ENCODE data around the gene GOLGA8J. TPM values are rescaled to one million over a fixed set of nuclear protein-coding genes. Genes with fewer than 3 reads are reported as not detected.
"Not testable (repeated sequence)": the region's sequence is repeated elsewhere in the genome, so short reads cannot be mapped to it uniquely, and the experiment has no call there.

The GOLGA8J gene
- polyA plus RNA-seq, 3 donors = 0.35 to 1.0 (median 0.56) TPM

GRCh38 chr15:30068326-30068725, 14.4 kb upstream of the GOLGA8J start:
- no peak for DNase-seq (ENCODE audit: low read depth in 3 of 3, low spot score in 2 of 3)

GRCh38 chr15:30072630-30073029, 10.1 kb upstream of the GOLGA8J start:
- no peak for DNase-seq (ENCODE audit: low read depth in 3 of 3, low spot score in 2 of 3)

- no peak for DNase-seq (ENCODE audit: low read depth in 3 of 3, low spot score in 2 of 3)
Observed at GRCh38 chr15:30073915-30074314, 8.8 kb upstream of the GOLGA8J start.

- not testable (repeated sequence) for DNase-seq (ENCODE audit: low read depth in 3 of 3, low spot score in 2 of 3)
Observed at GRCh38 chr15:30080816-30081215, 1.9 kb upstream of the GOLGA8J start.

GRCh38 chr15:30097827-30098226, 15.1 kb downstream of the GOLGA8J start:
- DNase-seq (ENCODE audit: low read depth in 3 of 3, low spot score in 2 of 3) = not testable (repeated sequence)

DNA sequence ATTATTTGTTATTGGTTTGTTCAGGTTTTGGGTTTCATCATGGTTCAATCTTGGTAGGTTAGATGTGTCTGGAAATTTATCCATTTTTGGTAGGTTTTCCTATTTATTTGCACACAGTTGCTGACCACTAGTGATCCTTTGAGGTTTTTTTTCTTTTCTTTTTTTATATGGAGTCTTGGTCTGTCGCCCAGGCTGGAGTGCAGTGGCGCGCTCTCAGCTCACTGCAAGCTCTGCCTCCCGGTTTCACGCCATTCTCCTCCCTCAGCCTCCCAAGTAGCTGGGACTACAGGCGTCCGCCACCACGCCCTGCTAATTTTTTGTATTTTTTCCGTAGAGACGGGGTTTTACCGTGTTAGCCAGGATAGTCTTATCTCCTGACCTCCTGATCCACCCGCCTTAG, 20.1 kb downstream of the GOLGA8J start:
- not testable (repeated sequence) for DNase-seq (ENCODE audit: low read depth in 3 of 3, low spot score in 2 of 3)

DNA sequence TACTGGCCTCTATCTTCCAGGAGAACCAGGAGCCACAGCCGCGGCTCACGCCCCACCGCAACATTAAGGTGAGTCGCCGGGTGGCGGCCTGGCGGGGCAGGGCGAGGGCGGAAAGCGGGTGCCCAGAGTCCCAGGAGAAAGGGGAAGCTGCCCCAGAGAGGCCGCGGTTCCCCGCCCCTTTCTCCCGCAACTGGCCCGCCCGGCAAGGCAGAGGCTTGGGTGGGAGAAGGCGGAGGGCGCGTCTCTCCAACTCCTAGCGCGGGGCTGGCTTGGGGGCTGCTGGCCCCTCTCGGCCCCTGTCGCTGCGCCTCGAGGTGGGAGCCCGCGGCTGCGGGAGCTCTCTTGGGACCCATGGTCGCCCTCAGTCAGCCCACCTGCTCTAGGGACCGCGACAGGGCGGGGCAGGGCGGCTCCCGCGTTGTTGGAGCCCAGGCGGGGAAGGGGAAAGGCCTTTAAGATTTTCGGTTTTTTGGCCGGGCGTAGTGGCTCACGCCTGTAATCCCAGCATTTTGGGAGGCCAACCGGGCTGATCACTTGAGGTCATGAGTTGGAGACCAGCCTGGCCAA, 21.3 kb downstream of the GOLGA8J start:
- DNase-seq (ENCODE audit: low read depth in 3 of 3, low spot score in 2 of 3) = not testable (repeated sequence)

- DNase-seq (ENCODE audit: low read depth in 3 of 3, low spot score in 2 of 3) = not testable (repeated sequence)
Observed at GRCh38 chr15:30110591-30110990, 27.8 kb downstream of the GOLGA8J start.

- DNase-seq (ENCODE audit: low read depth in 3 of 3, low spot score in 2 of 3) = not testable (repeated sequence)
Observed at GRCh38 chr15:30130066-30130465, 47.3 kb downstream of the GOLGA8J start.

GRCh38 chr15:30134751-30135150, 52.0 kb downstream of the GOLGA8J start, which contains the start of gene GOLGA8T:
Gene GOLGA8T, plus strand, starts transcription at chr15:30135051. Its CDS starts 98 bp downstream, at chr15:30135149.
- not testable (repeated sequence) for DNase-seq (ENCODE audit: low read depth in 3 of 3, low spot score in 2 of 3)

Other genes starting within 250 kb of the GOLGA8J start
- gene GOLGA8T, start 52.1 kb downstream of the GOLGA8J start, polyA plus RNA-seq (ENCODE audit: insufficient read length in 3 of 3) = under 1 TPM in 1 of 3 donors, not detected in 2; 0.75 TPM